ENCODE measurements around the gene ASPM.

- TF ChIP-seq CTCF (conservative IDR thresholded peaks at IDR 0.05 in 1 of 2, IDR thresholded peaks at IDR 0.05 in 1 of 2; ENCODE audit: low read depth in 1 of 2, low read length in 2 of 2) (no peak), EZH2 (IDR thresholded peaks at IDR 0.05; ENCODE audit: low read length, missing control alignments) (no peak)
Measured at GRCh38 chr1:197067457-197067818, 79.0 kb downstream of the ASPM start.

All from fibroblast of lung (primary cell).